BE2C (cell line): Measurements from ENCODE around the gene CDKN1C.

Source experiments
- DNase-seq: peaks from one replicate; pipeline ENCODE4 v3.0.0-alpha.2; 2020
- H3K27me3 ChIP-seq: fragments of 250-450 bp; sonication (Bioruptor Pico); 2 replicates; pipeline ENCODE4 v1.5.1; 2020; ENCODE audit warnings: mild to moderate bottlenecking
- H3K36me3 ChIP-seq: fragments of 250-450 bp; sonication (Bioruptor Pico); 2 replicates; pipeline ENCODE4 v1.5.1; 2020; ENCODE audit warnings: mild to moderate bottlenecking
- H3K4me1 ChIP-seq: fragments of 250-450 bp; sonication (Bioruptor Pico); 2 replicates; pipeline ENCODE4 v1.5.1; 2020
- H3K4me3 ChIP-seq: 2 replicates; pipeline ENCODE4 v1.5.1; 2011; ENCODE audit warnings: low read depth, low read length
- H3K9me3 ChIP-seq: fragments of 250-450 bp; sonication (Bioruptor Pico); 2 replicates; pipeline ENCODE4 v1.5.1; 2020
- TF ChIP-seq, protein P1 (sequence below): IDR thresholded peaks from 2 replicates; pipeline ENCODE4 v1.5.1; 2012; ENCODE audit warnings: mild to moderate bottlenecking, low read depth, low read length

Gene CDKN1C

DNA sequence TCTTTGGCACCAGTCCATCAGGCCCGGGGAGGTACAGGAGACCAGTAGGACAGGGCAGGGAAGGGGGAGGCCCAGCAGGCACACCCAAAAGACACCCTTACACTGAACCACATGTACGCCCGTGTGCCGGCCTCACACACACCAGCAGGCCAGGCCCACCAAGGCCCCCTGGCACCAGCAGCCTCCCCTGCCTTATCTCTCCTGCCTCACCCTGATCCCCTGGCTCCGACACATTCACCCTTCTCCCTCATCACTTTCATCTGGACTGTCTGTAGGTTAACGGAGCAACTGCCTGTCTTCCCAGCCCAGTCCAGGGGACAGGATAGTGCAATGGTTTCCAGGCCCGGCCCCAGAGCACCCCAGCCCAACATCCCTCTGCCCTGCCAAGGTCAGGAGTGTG, 4.9 kb downstream of the CDKN1C start:
- Histone ChIP-seq H3K9me3 (peaks cover 5% of the 10 kb centered on the region; the same call in 1 of the 2 replicates), H3K36me3 (no peaks in the 10 kb centered on the region), H3K27me3 (peaks cover 16% of the 10 kb centered on the region), H3K4me3 (no peak overlapping the region), H3K4me1 (no peaks in the 10 kb centered on the region)
- TF ChIP-seq, protein P1, sequence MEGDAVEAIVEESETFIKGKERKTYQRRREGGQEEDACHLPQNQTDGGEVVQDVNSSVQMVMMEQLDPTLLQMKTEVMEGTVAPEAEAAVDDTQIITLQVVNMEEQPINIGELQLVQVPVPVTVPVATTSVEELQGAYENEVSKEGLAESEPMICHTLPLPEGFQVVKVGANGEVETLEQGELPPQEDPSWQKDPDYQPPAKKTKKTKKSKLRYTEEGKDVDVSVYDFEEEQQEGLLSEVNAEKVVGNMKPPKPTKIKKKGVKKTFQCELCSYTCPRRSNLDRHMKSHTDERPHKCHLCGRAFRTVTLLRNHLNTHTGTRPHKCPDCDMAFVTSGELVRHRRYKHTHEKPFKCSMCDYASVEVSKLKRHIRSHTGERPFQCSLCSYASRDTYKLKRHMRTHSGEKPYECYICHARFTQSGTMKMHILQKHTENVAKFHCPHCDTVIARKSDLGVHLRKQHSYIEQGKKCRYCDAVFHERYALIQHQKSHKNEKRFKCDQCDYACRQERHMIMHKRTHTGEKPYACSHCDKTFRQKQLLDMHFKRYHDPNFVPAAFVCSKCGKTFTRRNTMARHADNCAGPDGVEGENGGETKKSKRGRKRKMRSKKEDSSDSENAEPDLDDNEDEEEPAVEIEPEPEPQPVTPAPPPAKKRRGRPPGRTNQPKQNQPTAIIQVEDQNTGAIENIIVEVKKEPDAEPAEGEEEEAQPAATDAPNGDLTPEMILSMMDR = no peak
- DNase-seq = no peak

DNA sequence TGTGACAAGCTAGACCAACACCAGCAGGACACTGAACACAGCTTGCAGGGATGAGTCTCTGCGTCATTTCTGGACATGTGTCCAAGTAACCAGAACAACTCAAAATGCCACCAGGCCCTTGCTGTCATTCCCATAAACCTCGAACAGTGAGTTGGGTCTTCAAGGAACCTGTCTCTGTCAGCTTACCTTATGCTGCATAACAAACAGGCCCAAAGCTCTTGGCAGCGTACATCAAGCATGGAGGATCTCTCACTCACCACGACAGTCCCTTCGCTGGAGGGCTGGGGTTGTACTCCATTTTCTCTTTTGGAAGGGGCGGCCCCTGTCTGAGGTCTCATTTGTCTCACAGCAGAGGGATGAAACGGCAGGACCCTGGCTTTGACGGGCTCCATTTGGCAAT, 6.8 kb downstream of the CDKN1C start:
- no peak for DNase-seq
- no peaks in the 10 kb centered on the region for H3K9me3 ChIP-seq
- no peaks in the 10 kb centered on the region for H3K4me1 ChIP-seq
- TF ChIP-seq, protein P1 = no peak
- H3K27me3 ChIP-seq = peaks cover 2% of the 10 kb centered on the region
- H3K4me3 ChIP-seq = no peak overlapping the region
- no peaks in the 10 kb centered on the region for H3K36me3 ChIP-seq

DNA sequence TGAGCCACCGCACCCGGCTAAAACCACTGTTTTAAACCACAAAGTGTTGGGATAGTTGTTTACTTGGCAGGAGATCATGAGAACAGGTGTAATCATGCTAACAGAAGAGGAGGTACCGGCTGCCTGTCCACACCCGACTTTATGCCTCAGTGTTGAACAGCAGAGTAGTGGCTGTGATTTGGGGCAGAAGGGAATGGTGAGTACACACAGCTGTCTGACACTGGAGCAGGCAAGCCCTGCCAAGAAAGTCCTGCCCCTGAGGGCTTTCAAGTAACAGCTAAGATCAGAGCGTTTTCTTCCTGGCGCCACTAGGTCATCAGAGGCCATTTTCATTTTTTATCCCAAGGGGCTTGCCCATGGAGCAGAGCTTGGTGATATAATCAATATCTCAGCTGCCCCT, 8.1 kb downstream of the CDKN1C start:
- H3K4me3 ChIP-seq = no peak overlapping the region
- no peaks in the 10 kb centered on the region for H3K27me3 ChIP-seq
- H3K36me3 ChIP-seq = no peaks in the 10 kb centered on the region
- no peak for DNase-seq
- no peaks in the 10 kb centered on the region for H3K9me3 ChIP-seq
- TF ChIP-seq, protein P1 = no peak
- no peaks in the 10 kb centered on the region for H3K4me1 ChIP-seq

DNA sequence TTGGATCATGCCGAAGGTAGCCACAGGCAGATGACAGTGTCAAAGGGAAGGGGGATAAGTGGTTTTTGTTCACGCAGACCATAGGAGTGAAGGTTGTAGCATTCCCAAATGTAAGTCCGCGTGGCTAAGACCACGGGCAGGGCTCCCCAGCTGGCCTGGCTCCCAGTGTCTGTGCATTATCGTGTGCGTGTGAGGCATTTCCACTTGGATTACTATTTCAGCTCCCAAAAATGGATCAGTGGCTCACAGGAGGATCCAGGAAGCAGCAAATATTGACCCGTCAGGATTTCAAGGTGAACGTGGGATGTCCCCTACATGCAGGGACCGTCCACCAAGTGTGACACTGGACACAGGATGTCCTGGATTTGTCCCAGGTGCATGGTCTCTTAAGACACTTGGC, 10.6 kb downstream of the CDKN1C start:
- Histone ChIP-seq H3K9me3 (no peaks in the 10 kb centered on the region), H3K27me3 (no peaks in the 10 kb centered on the region), H3K4me1 (no peaks in the 10 kb centered on the region), H3K4me3 (no peak overlapping the region), H3K36me3 (no peaks in the 10 kb centered on the region)
- TF ChIP-seq, protein P1 = no peak
- DNase-seq = no peak

DNA sequence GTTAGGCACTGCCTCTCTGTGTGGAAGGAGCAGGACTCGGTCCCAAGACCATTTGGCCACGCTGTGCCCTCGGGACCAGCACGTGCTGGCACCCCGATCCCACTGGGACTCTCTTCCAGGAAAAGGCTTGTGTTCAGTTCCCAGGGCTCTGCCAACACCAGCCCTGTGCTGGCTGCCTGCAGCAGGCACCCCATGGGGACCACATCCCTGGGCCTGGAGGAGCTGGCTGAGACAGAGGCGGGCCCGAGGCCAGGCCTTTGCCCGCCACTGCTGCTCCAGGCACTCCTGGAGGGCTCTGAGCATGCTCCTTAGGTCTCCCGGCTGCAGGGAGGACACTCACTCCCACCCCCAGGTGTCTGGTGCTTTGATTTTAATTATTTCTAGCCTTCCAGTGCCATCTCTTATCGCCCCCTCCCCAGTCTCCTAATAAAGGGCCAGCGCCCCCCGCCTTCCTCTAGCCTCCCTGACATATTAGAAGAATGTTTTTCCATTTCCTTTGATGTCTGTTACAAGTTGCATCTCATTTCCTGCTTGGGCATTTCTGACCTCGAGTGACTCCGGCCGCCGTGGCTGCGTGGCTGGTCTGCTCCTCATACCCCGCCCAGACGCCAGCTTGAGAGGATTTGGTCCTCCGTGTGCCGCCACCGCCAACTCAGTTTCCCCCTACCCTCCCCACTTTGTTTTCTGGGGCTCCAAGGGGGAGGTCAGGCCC, 14.4 kb downstream of the CDKN1C start:
- H3K4me1 ChIP-seq = no peaks in the 10 kb centered on the region
- H3K4me3 ChIP-seq = no peak overlapping the region
- H3K9me3 ChIP-seq = no peaks in the 10 kb centered on the region
- H3K27me3 ChIP-seq = no peaks in the 10 kb centered on the region
- DNase-seq = no peak
- no peaks in the 10 kb centered on the region for H3K36me3 ChIP-seq
- TF ChIP-seq, protein P1 = no peak

DNA sequence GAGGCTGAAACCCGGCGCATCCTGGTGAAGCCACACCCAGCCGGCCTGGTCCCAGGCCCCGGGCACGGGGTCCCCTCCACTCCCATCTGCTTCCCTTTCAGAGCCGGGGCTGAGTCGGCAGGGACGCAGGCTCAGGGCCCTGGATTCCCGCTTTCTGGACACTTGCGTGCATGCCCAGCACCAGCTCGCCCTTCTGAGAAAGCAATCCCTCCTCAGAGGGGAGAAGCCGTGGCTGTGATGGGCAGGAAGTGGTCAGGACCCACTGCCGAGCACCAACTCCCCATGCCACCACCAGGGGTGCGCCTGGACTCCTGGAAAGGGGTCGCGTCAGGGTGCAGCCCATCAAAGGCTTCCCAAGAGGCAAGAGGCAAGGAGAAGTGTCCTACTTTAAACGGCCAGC, 15.1 kb downstream of the CDKN1C start:
- Histone ChIP-seq H3K4me1 (no peaks in the 10 kb centered on the region), H3K9me3 (no peaks in the 10 kb centered on the region), H3K27me3 (no peaks in the 10 kb centered on the region), H3K36me3 (no peaks in the 10 kb centered on the region), H3K4me3 (no peak overlapping the region)
- TF ChIP-seq, protein P1 = no peak
- DNase-seq = no peak
